ENCODE results near the gene NSUN7. TPM values are rescaled to one million over a fixed set of nuclear protein-coding genes. Genes with fewer than 3 reads are reported as not detected.

The NSUN7 gene
- total and polyA plus RNA-seq, 7 donors, result 0.03 to 0.39 (median 0.11) TPM; not detected in 4

DNA sequence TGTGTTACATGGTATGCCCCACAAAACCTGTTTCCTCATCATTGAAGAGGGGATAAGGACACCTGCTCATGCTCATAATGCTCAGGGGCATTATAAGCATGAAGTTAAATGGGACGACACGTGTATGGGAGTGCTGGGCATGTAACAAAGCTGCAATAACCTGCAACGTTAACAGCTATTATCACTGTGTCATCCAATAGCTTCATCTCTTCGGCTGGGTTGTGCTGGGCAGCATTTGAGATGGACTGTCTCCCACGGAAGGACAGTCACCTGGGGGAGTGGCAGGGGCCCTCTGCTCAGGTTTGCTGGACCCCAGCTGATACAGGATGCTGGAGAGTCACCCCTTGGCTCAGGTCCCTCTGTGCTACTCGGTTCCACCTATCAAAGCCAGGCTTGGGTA is 94.5 kb downstream of the NSUN7 start:
- TF ChIP-seq, protein P1, sequence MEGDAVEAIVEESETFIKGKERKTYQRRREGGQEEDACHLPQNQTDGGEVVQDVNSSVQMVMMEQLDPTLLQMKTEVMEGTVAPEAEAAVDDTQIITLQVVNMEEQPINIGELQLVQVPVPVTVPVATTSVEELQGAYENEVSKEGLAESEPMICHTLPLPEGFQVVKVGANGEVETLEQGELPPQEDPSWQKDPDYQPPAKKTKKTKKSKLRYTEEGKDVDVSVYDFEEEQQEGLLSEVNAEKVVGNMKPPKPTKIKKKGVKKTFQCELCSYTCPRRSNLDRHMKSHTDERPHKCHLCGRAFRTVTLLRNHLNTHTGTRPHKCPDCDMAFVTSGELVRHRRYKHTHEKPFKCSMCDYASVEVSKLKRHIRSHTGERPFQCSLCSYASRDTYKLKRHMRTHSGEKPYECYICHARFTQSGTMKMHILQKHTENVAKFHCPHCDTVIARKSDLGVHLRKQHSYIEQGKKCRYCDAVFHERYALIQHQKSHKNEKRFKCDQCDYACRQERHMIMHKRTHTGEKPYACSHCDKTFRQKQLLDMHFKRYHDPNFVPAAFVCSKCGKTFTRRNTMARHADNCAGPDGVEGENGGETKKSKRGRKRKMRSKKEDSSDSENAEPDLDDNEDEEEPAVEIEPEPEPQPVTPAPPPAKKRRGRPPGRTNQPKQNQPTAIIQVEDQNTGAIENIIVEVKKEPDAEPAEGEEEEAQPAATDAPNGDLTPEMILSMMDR (IDR thresholded peaks at IDR 0.05), result no peak
- H3K36me3 ChIP-seq (ENCODE audit: insufficient read depth in 1 of 2, low read depth in 1 of 2), result no peaks in the 10 kb centered on the region
- DNase-seq (no peak), ATAC-seq (no peak)
- H3K4me3 ChIP-seq, result no peak overlapping the region
- peak overlapping the region; percentile 87 for H3K27ac ChIP-seq
- no peaks in the 10 kb centered on the region for H3K9me3 ChIP-seq
- intact Hi-C loops (cut with DNase I), result loop anchor here in 1 of 2 donors (5.0 to 10.0 kb wide), 3 partner anchors 53 to 109 kb away; no protein-coding TSS in a partner anchor
- 35 to 51% (median 36%) methylated on average over 6 of the region's 6 CpGs for WGBS, 3 donors
- peaks cover 23% of the 10 kb centered on the region for H3K4me1 ChIP-seq
- H3K27me3 ChIP-seq (ENCODE audit: insufficient read depth in 3 of 3, low read length in 2 of 3), result no peaks in the 10 kb centered on the region

DNA sequence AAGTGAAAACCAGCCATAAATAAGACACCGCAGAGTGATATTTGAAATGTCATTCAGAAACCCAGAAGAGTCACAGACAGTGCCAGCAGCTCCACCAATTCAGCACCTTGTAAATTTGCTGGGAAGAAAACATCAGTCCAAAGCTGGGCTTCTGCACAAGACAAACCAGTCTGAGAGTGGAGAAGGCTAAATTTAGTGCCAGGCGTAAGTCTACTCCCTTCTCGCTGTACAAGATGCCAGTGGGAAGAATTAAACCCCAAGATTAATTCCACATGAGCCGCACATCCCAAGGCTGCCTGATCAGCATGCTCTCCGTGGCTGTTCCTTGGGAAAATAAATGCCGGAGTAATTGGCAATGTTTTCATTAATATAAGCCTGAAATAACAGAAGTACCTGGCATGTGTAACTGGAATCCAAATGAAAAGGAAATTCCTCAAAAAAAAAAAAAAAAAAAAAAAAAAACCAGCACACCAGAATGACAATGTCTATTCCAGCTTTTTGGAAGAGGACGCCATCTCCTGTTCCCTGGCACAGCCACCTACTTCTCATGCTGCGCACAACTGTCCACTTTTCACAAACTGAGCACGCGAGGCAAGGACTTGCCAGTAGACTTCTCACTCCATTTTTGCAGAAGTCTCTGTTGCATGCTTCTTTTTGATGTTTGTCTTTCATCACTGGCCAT is 95.5 kb downstream of the NSUN7 start:
- no peaks in the 10 kb centered on the region for H3K27me3 ChIP-seq (ENCODE audit: insufficient read depth in 3 of 3, low read length in 2 of 3)
- intact Hi-C loops (cut with DNase I), result loop anchor here in 1 of 2 donors (10.0 kb wide), 1 partner anchor 110 kb away; no protein-coding TSS in a partner anchor
- H3K27ac ChIP-seq, result peak overlapping the region; percentile 87
- H3K9me3 ChIP-seq, result no peaks in the 10 kb centered on the region
- DNase-seq (no peak), ATAC-seq (peak in 3 of 4 donors; percentile 31 to 49 (median 34))
- TF ChIP-seq, protein P1 (IDR thresholded peaks at IDR 0.05), result no peak
- H3K36me3 ChIP-seq (ENCODE audit: insufficient read depth in 1 of 2, low read depth in 1 of 2), result no peaks in the 10 kb centered on the region
- WGBS, 3 donors, result 21 to 32% (median 23%) methylated on average over 10 of the region's 10 CpGs
- H3K4me3 ChIP-seq, result no peak overlapping the region
- H3K4me1 ChIP-seq, result peaks cover 23% of the 10 kb centered on the region

DNA sequence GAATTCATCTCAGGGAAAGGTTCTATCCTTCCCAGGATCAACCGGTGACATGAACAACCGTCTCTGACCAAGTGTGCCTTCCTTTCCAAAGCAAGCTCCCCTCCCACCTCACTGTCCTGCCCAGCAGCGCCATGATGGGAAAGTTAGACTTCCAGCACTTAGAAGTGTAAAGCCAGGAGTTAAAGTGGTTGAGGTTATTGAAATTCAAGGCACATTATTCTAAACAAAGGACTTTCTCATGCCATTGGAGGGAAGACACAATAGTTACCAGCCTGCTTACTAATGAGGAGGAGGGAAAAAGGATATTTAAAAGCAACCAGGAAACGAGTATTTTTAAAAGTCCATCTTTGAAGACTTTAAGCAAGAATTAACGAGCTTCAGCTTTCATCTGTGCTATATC is 96.8 kb downstream of the NSUN7 start:
- Histone ChIP-seq H3K4me1 (peaks cover 23% of the 10 kb centered on the region), H3K27ac (no peak overlapping the region), H3K27me3 (ENCODE audit: insufficient read depth in 3 of 3, low read length in 2 of 3) (no peaks in the 10 kb centered on the region), H3K36me3 (ENCODE audit: insufficient read depth in 1 of 2, low read depth in 1 of 2) (no peaks in the 10 kb centered on the region), H3K4me3 (no peak overlapping the region), H3K9me3 (no peaks in the 10 kb centered on the region)
- intact Hi-C loops (cut with DNase I), result loop anchor here in 1 of 2 donors (10.0 kb wide), 1 partner anchor 112 kb away; no protein-coding TSS in a partner anchor
- ATAC-seq (no peak), DNase-seq (no peak)
- TF ChIP-seq, protein P1 (IDR thresholded peaks at IDR 0.05), result no peak
- 86 to 94% (median 93%) methylated on average over 5 of the region's 5 CpGs for WGBS, 3 donors

DNA sequence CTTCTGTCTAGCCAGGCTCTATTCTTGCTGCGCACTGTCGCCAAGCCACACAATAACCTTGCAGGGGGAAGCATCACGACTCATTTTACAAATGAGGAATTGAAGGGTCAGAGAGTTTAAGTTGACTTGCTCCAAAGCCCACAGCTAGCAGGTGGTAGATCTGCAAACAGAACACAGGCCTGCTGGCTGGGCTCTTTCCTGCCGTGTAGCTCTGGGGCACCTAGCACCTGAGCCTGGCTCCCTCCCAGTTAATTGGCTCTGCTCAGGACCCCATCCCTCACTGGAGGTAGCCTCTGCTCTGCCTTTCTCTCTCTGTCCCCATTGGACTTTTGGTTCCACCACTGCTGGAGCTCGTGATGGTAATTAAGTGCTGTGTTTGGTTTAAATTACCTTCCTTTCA is 98.5 kb downstream of the NSUN7 start:
- Histone ChIP-seq H3K27ac (no peak overlapping the region), H3K4me1 (peaks cover 17% of the 10 kb centered on the region), H3K27me3 (ENCODE audit: insufficient read depth in 3 of 3, low read length in 2 of 3) (no peaks in the 10 kb centered on the region), H3K36me3 (ENCODE audit: insufficient read depth in 1 of 2, low read depth in 1 of 2) (no peaks in the 10 kb centered on the region), H3K4me3 (no peak overlapping the region), H3K9me3 (no peaks in the 10 kb centered on the region)
- no peak for DNase-seq
- intact Hi-C loops (cut with DNase I), result loop anchor here in 1 of 2 donors (10.0 kb wide), 1 partner anchor 113 kb away; no protein-coding TSS in a partner anchor
- no peak for ATAC-seq
- WGBS, 3 donors, result 71 to 81% (median 75%) methylated on average over 5 of the region's 5 CpGs
- TF ChIP-seq, protein P1 (IDR thresholded peaks at IDR 0.05), result no peak

Measured in psoas muscle (tissue), 8 donors.